Testis (tissue), 2 donors: ENCODE results near the gene NUP62.

Experiments used
- CTCF ChIP-seq, 3 experiments: fragments of 450-650 bp in 2 of 3; fragments of 200-600 bp in 1 of 3; sonication (generic) in 1 of 3; IDR thresholded peaks; one replicate each; pipeline ENCODE4 v1.5.1; 2016 to 2019; ENCODE audit warnings: antibody characterized with exemption in 3 of 3, mild to moderate bottlenecking in 2 of 3, moderate library complexity in 1 of 3
- POLR2A ChIP-seq: fragments of 450-650 bp; IDR thresholded peaks from one replicate; pipeline ENCODE4 v1.6.1; 2017; ENCODE audit warnings: antibody characterized with exemption, mild to moderate bottlenecking, moderate library complexity

- TF ChIP-seq CTCF (IDR thresholded peaks at IDR 0.05) (no peak), POLR2A (no peak)
These were observed 21.4 kb downstream of the NUP62 start for GRCh38 chr19:49907745-49908446.
